ENCODE data around the gene COX14.

The COX14 gene

DNA sequence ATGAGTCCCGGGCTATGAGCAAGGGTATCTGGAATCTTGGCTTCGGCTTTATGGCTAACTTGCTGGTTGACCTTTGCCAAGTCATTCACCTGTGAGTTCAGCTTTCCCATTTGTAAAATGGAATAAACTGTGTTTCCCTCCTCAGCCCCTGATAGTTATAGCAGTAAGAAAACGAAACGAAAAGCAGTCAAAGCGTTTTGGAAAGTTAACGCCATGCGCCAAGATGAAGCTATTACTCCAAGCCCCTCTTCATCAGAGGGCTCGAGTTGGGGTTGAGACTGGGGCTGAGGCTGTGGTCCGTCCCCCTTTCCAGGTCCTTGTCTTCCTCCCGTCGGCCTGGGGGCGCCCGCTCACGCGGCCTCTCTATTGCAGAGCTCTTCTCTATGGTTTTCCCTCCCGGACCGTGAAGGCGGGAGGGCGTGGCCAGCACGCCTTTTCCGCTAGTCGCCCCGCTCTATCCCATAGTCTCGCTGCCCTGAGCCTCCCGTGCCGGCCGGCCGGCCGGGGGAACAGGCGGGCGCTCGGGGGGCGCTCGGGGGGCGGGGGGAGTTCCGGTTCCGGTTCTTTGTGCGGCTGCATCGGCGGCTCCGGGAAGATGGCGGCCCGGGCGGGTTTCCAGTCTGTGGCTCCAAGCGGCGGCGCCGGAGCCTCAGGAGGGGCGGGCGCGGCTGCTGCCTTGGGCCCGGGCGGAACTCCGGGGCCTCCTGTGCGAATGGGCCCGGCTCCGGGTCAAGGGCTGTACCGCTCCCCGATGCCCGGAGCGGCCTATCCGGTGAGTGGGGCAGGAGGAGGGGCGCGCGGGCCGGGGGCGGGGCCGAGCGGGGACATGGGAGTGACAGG, 27.0 kb upstream of the COX14 start, which contains the start of gene SMARCD1:
Gene SMARCD1, plus strand, starts transcription at position 568 of the 840 bp plus-strand sequence. Its CDS starts 28 bp downstream, at position 596.
- DNase-seq (ENCODE audit: low spot score) = peak; percentile 95

DNA sequence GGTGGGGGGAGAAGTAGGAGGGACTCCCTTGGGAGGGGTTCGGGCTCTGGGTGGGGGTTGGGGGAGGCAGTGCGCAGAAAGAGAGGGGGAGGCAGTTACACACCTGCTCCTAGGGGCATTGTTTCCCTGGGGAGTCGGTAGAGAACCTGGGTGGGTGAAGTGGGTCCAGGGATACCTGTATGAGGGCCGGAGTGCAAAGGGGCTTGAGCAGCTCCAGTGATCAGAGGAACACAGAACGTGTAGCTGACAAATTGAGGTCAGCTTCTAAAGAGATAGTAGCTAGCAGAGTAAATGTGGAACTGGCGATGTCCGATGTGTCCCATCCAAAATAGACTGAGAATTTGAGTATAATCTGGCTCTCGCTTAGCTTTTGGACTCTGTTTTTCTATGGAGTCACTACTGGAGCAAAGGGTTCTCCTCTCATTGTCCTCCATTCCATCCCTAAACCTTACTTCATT, 26.4 kb upstream of the COX14 start:
- no peak for DNase-seq (ENCODE audit: low spot score)

DNA sequence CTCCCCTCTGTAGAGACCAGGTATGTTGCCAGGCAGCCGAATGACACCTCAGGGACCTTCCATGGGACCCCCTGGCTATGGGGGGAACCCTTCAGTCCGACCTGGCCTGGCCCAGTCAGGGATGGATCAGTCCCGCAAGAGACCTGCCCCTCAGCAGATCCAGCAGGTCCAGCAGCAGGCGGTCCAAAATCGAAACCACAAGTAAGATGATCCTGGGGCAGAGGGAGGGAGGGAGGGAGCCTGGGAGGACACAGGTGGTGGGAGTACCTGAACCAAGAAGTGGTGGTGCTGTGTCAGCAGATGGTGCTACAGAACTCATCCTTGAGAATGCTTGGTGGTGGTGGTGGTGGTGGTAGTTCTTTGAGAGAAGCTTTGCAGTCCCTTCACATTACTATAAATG, 25.9 kb upstream of the COX14 start:
- DNase-seq (ENCODE audit: low spot score) = no peak

DNA sequence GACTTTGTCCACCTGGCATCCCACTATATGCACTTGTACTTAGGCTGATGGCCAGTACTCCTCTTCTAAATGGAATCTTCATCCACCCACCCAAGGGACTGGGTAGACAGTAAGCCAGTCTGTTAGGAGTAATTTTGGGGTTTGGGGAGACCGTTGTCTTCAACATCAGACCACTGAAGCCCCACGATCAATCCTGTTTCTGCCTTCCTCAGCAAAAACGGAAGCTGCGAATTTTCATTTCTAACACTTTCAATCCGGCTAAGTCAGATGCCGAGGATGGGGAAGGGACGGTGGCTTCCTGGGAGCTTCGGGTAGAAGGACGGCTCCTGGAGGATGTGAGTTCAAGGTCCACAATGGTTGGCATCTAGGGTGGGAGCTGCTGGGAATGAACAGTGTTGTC, 24.9 kb upstream of the COX14 start:
- DNase-seq (ENCODE audit: low spot score) = no peak

DNA sequence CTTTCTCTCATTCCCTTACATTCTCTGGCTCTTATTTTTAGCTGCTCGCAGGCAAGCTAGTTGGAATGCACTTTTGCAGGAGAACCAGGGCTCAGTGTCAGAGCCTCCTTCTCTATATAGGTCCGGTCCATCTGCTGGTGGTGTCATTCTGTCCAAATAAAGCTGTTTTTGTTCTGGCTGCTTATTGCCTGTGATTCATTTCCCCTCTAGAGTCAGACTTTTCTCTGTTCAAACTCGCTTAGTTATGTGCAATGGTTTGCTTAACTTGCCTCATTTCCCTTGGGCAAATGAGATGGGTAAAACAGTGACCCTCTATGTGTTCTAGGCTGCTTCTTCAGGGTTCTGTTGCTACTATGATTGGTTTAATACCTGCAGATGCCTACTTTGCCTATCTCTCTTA, 24.0 kb upstream of the COX14 start:
- DNase-seq (ENCODE audit: low spot score) = no peak

DNA sequence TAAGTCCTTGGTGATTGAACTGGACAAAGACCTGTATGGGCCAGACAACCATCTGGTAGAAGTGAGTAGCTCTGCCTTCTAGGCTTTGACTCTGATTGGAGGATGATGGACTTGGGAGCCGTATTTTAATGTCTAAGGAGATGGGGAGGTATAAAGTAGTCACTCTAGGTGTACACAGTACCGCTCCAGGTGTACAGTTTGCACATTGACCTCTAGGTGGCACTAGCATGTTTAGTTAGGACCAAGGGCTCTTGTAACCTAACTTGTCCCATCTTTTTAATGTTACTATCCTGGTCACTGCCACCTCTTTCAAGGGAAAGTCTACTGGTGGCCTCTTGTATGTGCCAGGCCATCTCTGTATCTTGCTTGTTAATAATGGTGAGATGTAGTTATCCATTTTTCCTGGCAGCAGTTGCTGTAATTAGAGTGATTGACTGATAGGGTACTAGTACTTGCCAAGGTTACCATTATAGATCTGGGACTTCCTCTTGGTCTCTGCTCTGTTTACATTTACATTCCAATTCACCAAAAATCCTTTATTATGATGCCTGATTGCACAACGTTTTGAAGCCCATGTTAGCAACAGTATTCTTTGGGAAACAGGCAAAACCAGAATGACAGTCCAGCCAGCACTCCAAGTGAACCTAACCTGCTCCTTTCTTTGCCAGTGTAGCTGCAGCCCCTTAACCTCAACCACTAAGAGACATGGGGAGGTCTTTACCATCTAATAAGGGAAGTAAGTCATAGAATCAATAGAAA, 23.3 kb upstream of the COX14 start:
- peak; percentile 75 for DNase-seq (ENCODE audit: low spot score)

DNA sequence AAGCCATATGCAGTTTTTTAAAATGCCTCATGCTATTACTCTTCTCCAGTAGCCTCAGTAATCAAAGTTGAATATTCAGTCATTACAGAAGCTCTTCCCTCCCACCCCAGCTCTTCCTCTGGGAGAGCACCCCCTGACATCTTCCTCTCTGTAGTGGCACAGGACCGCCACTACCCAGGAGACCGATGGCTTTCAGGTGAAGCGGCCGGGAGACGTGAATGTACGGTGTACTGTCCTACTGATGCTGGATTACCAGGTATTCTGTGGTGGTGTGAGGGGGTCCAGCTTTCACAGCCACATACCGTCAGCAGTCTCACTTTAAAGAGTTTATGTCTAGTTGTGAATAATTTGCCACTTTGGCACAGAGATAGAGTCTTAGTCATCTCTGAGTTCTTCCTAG, 22.3 kb upstream of the COX14 start:
- no peak for DNase-seq (ENCODE audit: low spot score)

DNA sequence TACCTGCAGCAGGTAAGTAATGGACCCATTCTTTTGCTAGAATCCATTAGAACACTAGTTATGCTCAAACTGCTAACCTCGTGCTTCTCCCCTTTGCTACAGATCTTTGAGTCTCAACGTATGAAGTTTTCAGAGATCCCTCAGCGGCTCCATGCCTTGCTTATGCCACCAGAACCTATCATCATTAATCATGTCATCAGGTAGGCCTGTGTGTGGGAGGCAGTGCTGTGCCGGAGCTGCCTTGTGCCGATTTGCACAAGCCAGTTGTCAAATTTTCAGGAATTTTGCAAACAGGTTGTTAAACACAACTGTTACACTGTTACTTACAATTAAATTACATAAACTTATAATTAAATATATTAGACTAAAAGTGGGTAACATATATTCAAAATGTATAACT, 21.6 kb upstream of the COX14 start:
- no peak for DNase-seq (ENCODE audit: low spot score)

DNA sequence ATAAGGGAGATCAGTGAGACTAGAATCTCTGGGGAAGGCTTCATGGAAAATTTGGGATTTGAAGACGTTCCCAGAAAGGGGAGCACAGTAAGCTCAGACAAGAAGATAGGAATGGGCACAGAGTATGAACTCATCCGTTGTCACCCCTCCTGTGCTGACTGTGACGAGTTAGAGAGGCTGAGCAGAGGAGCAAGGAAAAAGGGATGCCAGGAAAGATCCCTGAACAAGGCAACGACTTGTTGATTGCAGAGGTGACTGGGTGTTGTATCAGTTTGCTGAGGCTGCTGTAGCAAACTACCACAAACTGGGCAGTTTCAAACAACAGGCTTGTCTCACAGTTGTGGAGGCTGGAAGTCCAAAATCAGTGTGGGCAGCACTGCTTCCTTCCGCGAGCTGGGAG, 14.1 kb upstream of the COX14 start:
- no peak for DNase-seq (ENCODE audit: low spot score)

DNA sequence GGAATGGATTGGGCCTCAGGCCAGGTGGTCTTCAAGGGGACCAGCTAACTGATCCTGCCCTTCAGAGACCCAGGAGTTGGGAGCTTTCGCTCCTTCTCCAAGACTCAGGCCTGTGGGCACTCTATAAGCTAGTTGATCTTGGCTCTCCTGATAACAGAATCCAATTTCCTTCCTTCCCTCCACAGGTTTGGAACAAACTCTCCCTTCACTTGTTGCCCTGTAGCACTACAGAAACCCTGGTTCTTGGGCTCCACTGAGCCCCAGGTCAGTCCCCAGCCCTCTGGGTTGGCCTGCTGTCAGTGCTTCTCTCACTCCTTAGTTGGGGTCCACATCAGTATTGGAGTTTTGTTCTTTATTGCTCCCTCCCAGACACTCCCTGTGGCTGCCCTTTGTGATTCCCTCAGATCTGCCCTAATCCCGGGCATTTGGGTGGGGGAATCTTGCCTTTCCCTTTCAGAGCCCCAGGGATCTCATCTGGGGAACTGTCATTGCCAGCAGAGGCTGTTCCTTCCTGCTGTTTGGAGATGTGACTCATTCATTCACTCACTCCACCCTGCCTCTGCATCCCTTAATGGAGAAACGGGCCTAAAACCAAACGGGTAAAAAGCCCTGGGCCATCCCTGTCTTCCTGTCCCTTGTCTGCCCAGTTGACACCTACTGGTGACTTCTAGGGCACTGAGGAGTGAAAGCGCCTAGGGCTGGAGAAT, 12.6 kb upstream of the COX14 start:
- no peak for DNase-seq (ENCODE audit: low spot score)

DNA sequence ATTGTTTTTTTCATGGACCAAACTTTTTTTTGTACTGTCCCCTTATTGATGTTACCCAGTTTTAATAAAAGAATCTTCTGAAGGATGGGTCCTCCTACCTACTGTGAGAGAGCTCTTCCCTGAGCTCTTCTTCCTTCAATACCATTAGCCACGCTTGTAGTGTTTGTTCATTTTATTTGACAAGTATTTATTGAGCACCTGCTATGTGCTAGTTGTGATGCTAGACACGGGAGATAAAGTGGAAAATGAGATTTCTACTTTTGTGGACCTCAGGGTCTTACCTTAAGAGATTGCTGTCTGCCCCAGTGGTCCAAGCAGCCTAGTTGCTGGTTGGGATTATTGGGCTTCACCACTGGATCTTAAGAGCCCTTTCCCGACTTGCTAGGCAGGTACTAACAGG, 11.5 kb upstream of the COX14 start:
- no peak for DNase-seq (ENCODE audit: low spot score)

DNA sequence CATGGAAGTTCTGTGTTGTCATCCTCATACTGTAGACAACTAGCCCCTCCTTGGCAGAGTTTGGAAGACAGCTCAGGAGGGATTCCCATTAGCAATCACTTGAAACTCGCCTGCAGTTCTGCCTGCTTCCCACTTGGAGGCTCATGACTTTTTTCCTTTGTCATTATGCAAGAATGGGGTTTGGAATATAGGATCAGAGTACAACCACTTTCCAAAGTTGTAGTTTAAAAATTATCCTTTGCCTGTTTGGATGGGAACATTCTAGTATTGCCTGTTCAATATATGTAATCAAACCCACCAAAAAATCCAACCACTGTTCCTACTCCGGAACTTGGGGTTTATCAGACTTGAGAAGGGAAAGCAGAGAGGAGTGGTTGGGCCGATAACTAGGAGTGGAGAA, 10.4 kb upstream of the COX14 start:
- peak; percentile 53 for DNase-seq (ENCODE audit: low spot score)

DNA sequence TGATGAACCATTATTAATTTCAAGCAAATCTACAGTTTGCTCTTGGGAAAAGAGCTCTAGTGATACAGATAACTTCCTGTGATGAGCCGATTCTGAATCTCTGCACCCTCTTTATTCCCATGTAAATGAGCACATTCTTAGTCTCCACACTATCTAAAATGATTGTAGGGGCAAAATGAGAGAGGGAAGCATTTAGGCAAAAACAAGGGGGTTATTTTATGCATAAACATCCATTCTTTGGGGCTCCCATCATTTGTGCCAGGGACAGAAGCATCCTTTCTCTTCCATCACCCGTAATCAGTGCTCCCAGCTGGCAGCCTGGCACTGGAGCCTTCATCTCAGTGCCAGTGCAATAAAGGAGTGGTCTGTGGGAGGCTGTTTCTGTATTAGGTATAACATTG, 9.9 kb upstream of the COX14 start:
- DNase-seq (ENCODE audit: low spot score) = no peak

DNA sequence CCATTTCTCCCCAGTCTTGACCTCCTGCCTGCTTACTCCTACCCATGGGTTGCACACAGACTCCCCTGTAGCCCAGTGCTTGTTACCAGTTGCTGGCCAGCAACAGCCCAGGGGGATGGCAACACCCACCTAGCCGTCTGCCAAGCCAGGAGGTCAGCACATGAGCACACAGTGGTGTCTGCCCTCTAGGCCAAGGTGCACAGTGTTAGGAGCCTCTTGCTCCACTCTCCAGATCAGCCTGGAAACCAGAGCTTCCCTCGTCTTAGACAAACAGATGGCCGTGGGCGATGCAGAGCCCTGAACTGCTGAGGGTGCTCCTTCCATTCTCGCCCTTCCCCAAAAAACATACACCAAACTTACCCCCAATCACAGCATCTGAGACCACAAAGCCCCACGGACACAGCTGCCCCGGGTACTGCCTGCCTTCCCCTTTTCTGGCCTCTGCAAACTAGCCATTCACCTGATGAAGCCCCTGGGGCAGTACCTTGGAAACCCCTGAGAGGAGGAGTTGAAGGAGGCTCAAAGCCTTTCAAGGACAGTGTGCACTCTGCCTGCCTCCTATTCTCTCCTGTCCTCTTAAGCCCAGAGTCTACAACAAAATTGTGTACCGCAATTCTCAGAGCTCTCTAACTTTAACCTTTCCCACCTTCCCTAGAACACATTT, 9.3 kb upstream of the COX14 start:
- DNase-seq (ENCODE audit: low spot score) = no peak

DNA sequence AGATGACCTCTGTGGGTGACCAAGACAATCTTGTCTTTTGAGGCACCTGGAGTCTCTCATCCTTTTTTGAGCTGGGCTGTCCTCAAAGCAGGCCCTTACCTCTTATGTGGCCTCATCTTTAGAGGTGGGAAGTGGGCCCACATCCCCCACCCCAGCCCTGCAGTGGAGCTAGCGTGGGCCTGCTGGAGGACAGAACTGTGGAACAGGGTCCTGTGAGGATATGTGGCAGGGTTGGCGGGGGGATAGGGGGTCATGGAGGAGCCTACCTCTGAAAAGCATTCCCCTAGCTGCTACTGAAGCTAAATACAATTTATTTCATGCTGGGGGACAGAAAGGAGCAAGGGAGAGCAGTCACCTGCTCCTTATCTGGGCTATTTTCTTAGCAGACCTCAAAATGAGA, 8.7 kb upstream of the COX14 start:
- DNase-seq (ENCODE audit: low spot score) = no peak

DNA sequence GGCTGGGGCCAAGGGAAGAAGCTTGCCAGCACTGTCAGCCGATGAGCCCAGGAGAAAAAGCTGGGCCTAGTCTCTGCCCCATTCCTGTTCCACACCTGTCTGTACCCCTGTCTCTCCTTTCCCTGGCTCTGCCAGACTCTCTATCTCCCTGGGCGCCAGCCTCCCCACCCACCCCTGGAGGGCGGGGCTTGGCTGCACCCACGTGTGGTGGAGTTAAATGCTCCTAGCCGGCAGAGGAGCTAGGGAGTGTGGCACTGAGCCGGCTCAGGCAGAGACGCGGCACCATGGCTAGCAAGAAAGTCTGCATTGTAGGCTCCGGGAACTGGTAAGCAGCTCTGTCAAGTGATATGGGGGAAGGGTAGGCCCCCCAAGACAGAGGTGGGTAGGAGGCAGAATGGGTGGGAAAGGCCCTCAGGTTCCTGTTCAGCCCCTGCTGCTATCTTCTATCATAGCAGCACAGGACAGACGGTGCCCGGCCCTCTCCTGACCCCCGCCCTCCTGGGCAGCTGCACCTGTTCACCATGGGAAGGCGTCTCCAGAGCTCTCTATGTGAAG, 8.2 kb upstream of the COX14 start, which contains the start of gene GPD1:
Gene GPD1, plus strand, starts transcription at position 242 of the 555 bp plus-strand sequence. Its CDS starts 43 bp downstream, at position 285.
- peak; percentile 66 for DNase-seq (ENCODE audit: low spot score)

DNA sequence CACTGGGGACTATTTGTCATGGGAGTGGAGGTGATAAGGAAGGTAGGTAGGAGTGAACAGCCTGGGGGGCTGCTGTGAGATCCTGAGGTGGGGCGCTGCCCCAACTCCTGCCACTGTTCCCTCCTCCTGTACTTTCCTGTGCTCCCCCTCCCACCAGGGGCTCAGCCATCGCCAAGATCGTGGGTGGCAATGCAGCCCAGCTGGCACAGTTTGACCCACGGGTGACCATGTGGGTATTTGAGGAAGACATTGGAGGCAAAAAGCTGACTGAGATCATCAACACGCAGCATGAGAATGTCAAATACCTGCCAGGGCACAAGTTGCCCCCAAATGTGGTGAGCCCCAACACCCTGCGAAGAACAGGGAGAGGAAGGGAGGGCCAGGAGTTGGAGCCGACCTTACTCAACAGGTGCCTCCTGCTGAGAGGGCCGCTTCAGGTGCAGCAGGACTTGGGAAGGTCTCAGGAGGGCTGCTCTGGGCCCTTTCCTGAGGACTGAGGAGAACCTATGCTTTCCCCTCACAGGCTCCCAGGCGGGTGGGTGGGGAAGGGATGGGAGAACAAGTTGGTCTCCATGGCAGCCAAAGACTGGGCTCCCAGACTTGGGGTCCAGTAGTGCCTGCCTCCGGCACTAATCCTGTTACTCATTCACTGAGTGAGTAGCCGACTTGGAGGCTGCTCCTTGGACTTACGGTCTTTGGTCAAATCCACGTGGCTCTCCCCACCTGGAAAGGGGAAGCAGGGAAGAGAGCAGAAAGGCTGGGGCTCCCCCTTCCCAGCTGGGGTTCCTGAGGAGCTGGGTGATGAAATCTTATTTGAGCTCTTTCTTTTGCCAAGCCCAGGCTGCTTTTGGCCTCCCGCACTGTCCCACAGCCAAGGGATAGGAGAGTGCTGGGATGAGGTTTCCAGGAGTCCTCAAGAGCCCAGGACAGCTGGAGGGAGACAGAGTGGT, 7.3 kb upstream of the COX14 start:
- DNase-seq (ENCODE audit: low spot score) = no peak

DNA sequence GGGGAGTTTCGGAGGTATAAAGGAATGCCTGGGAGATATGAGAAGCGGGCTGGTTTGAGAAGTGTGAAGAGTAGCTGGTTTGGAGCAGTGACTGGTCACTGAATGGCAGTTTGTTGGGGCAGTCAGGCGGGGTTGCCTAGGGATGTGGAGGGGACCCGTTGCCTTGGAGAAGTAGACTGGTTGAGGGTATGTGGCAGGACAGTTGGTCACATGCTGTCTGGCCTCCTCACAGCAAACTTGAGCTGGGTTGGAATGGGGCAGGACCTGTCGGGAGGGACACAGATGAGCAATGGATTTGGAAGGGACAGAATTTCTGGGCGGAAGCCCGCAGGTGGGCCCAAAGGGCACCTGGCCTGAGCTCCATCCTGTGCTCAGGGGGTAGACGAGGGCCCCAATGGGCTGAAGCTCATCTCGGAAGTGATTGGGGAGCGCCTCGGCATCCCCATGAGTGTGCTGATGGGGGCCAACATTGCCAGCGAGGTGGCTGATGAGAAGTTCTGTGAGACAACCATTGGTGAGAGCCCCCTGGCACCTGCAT, 6.1 kb upstream of the COX14 start:
- DNase-seq (ENCODE audit: low spot score) = no peak

DNA sequence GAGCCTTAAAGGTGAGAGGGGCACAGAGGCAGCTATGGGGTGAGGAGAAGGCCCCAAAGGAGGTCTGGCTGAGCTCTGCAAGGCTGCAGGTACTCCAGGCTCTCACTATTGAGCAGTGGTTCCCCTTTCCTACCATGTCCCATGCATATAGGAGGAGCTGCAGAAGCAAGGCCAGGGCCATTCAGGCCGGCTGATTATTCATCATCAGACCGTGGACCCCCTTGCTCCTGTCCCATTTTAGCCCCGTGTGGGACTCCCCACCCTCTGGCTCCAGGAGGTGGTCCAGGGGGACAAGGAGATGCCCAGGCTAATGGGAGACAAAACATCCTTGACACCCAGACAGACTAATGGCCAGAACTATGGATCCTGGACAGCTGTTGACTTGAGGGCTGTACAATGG, 5.1 kb upstream of the COX14 start:
- DNase-seq (ENCODE audit: low spot score) = no peak

All from SW480 (cell line).